Keratinocyte (primary cell): ENCODE data around the gene PRR5. TPM values are rescaled to one million over a fixed set of nuclear protein-coding genes. Genes with fewer than 3 reads are reported as not detected.

ENCODE experiments used
- DNase-seq: peaks from one replicate; pipeline ENCODE4 v3.0.0-alpha.2; 2011; ENCODE audit warnings: low read depth, missing footprints, low spot score
- FAIRE-seq: peaks from 2 replicates; lab custom pipeline; 2011; peaks lifted over from hg19 to GRCh38; lab: Jason Lieb, UNC
- H2AFZ ChIP-seq: 2 replicates; pipeline ENCODE4 v1.6.0; 2012; ENCODE audit warnings: low read length, control low read depth, inconsistent platforms; ENCODE audit not compliant: control insufficient read depth
- H3K27ac ChIP-seq: 2 replicates; pipeline ENCODE4 v1.5.1; 2011; ENCODE audit warnings: low read length; ENCODE audit not compliant: control insufficient read depth, insufficient read depth
- H3K27me3 ChIP-seq: 3 replicates; pipeline ENCODE4 v1.6.0; 2011; ENCODE audit warnings: low read length; ENCODE audit not compliant: control insufficient read depth, insufficient read depth; ENCODE audit errors: extremely low read depth
- H3K36me3 ChIP-seq, 2 experiments: 2 replicates in 1 of 2; 3 replicates in 1 of 2; pipeline ENCODE4 v1.5.1; 2011; ENCODE audit warnings: low read length in 2 of 2, mild to moderate bottlenecking in 1 of 2; ENCODE audit not compliant: control insufficient read depth in 2 of 2, insufficient read depth in 2 of 2; ENCODE audit errors: extremely low read depth in 1 of 2
- H3K4me1 ChIP-seq: 3 replicates; pipeline ENCODE4 v1.5.1; 2011; ENCODE audit warnings: low read length; ENCODE audit not compliant: control insufficient read depth, insufficient read depth; ENCODE audit errors: extremely low read depth
- H3K4me2 ChIP-seq: 3 replicates; pipeline ENCODE4 v1.6.0; 2011; ENCODE audit warnings: low read depth, low read length; ENCODE audit not compliant: control insufficient read depth, insufficient read depth; ENCODE audit errors: extremely low read depth
- H3K4me3 ChIP-seq, 3 experiments: fragments of 200-600 bp in 1 of 3; sonication (generic) in 1 of 3; 2 replicates in 2 of 3; 3 replicates in 1 of 3; pipeline ENCODE4 v1.5.1; 2011 to 2016; ENCODE audit warnings: low read length in 3 of 3, mild to moderate bottlenecking in 3 of 3, control low read depth in 2 of 3, inconsistent platforms in 1 of 3, low read depth in 1 of 3, mixed read lengths in 1 of 3, mixed run types in 1 of 3, moderate library complexity in 1 of 3; ENCODE audit not compliant: control insufficient read depth in 2 of 3, insufficient read depth in 2 of 3; ENCODE audit errors: extremely low read depth in 1 of 3
- H3K79me2 ChIP-seq: 2 replicates; pipeline ENCODE4 v1.6.0; 2012; ENCODE audit warnings: low read length; ENCODE audit not compliant: control insufficient read depth, insufficient read depth
- H3K9ac ChIP-seq: 3 replicates; pipeline ENCODE4 v1.6.0; 2011; ENCODE audit warnings: low read length; ENCODE audit not compliant: control insufficient read depth, insufficient read depth; ENCODE audit errors: extremely low read depth
- H3K9me1 ChIP-seq: 3 replicates; pipeline ENCODE4 v1.6.0; 2011; ENCODE audit warnings: low read length; ENCODE audit not compliant: control insufficient read depth, insufficient read depth; ENCODE audit errors: extremely low read depth
- H3K9me3 ChIP-seq: 2 replicates; pipeline ENCODE4 v1.5.1; 2012; ENCODE audit warnings: low read depth, low read length; ENCODE audit not compliant: control insufficient read depth
- H4K20me1 ChIP-seq: 3 replicates; pipeline ENCODE4 v1.6.0; 2011; ENCODE audit warnings: low read length; ENCODE audit not compliant: control insufficient read depth, insufficient read depth; ENCODE audit errors: extremely low read depth
- CTCF ChIP-seq, 3 experiments: IDR thresholded peaks in 1 of 3; conservative IDR thresholded peaks in 1 of 3; optimal IDR thresholded peaks in 1 of 3; 2 replicates in 2 of 3; 3 replicates in 1 of 3; pipeline versions ENCODE3 to v1.5.1; 2011; ENCODE audit warnings: low read length in 3 of 3, mild to moderate bottlenecking in 3 of 3, moderate library complexity in 2 of 3, control low read depth in 1 of 3, inconsistent platforms in 1 of 3; ENCODE audit not compliant: insufficient read depth in 2 of 3; ENCODE audit errors: extremely low read depth in 1 of 3
- EZH2 ChIP-seq: IDR thresholded peaks from one replicate; pipeline ENCODE4 v1.6.1; 2012; ENCODE audit warnings: inconsistent platforms, mild to moderate bottlenecking, low read length, moderate library complexity
- dilution Hi-C: fragments of 300-500 bp; cut with MboI; formaldehyde crosslinking; loops from one replicate; pipeline ENCODE4 v1.7.0; 2020; ENCODE audit warnings: low sequenced_read_pairs; ENCODE audit not compliant: extremely low pct_ligation_motif_present
- polyA plus RNA-seq, 5 experiments: library from polyadenylated mRNA; depleted of rRNA in 3 of 5; stranded (reverse) in 3 of 5; stranded (forward) in 1 of 5; unstranded in 1 of 5; fragments of >200 nt; gene quantifications; 1 replicate in 1 of 5; 2 replicates in 3 of 5; 3 replicates in 1 of 5; pipeline versions ENCODE4 v1.2.1 to v1.2.3, GENCODE V29; 2011 to 2012; ENCODE audit warnings: missing spikeins in 2 of 5, low read depth in 1 of 5, low replicate concordance in 1 of 5

Gene PRR5
- polyA plus RNA-seq, 1 donor (not counting 4 experiments of a cell fraction or from before 2014, with no cell fraction given), result 9.1 TPM

- dilution Hi-C loops, result no loop called here
- no peak for TF ChIP-seq CTCF (optimal IDR thresholded peaks at IDR 0.05 in 1 of 3, IDR thresholded peaks at IDR 0.05 in 1 of 3, conservative IDR thresholded peaks at IDR 0.05 in 1 of 3; ENCODE audit: extremely low read depth in 1 of 3, insufficient read depth in 2 of 3, low read length in 3 of 3)
- no peak for TF ChIP-seq EZH2
Measured at GRCh38 chr22:44722611-44723010, 20.6 kb downstream of the PRR5 start.

GRCh38 chr22:44723801-44724200 lies 21.8 kb downstream of the PRR5 start:
- TF ChIP-seq EZH2, result no peak
- dilution Hi-C loops, result no loop called here
- H4K20me1 ChIP-seq, result no peaks in the 10 kb centered on the region
- H3K4me2 ChIP-seq, result no peak overlapping the region
- no peaks in the 10 kb centered on the region for H3K27me3 ChIP-seq
- no peaks in the 10 kb centered on the region for H3K9me3 ChIP-seq
- H3K79me2 ChIP-seq, result no peaks in the 10 kb centered on the region
- H2AFZ ChIP-seq, result no peak overlapping the region
- no peak overlapping the region for H3K27ac ChIP-seq
- peaks cover 15 to 19% of the 10 kb centered on the region in 2 experiments for H3K36me3 ChIP-seq
- H3K9ac ChIP-seq, result no peak overlapping the region
- no peaks in the 10 kb centered on the region for H3K9me1 ChIP-seq
- DNase-seq (no peak), FAIRE-seq (no peak)
- no peak overlapping the region for H3K4me3 ChIP-seq
- no peaks in the 10 kb centered on the region for H3K4me1 ChIP-seq

More at GRCh38 chr22:44722611-44723010, 20.6 kb downstream of the PRR5 start:
- H3K9ac ChIP-seq, result no peak overlapping the region
- H3K9me3 ChIP-seq, result no peaks in the 10 kb centered on the region
- H3K27ac ChIP-seq, result no peak overlapping the region
- no peaks in the 10 kb centered on the region for H3K4me1 ChIP-seq
- H3K27me3 ChIP-seq, result no peaks in the 10 kb centered on the region
- H4K20me1 ChIP-seq, result no peaks in the 10 kb centered on the region
- FAIRE-seq (no peak), DNase-seq (no peak)
- no peak overlapping the region for H2AFZ ChIP-seq
- no peaks in the 10 kb centered on the region for H3K9me1 ChIP-seq
- no peak overlapping the region for H3K4me3 ChIP-seq
- peaks cover 15 to 23% of the 10 kb centered on the region in 2 experiments for H3K36me3 ChIP-seq
- H3K79me2 ChIP-seq, result no peaks in the 10 kb centered on the region
- no peak overlapping the region for H3K4me2 ChIP-seq

- H3K9me3 ChIP-seq, result no peaks in the 10 kb centered on the region
- H3K9me1 ChIP-seq, result no peaks in the 10 kb centered on the region
- no peaks in the 10 kb centered on the region for H3K27me3 ChIP-seq
- H3K9ac ChIP-seq, result no peak overlapping the region
- TF ChIP-seq EZH2, result no peak
- TF ChIP-seq CTCF (optimal IDR thresholded peaks at IDR 0.05 in 1 of 3, IDR thresholded peaks at IDR 0.05 in 1 of 3, conservative IDR thresholded peaks at IDR 0.05 in 1 of 3; ENCODE audit: extremely low read depth in 1 of 3, insufficient read depth in 2 of 3, low read length in 3 of 3), result no peak
- peaks cover 15 to 19% of the 10 kb centered on the region in 2 experiments for H3K36me3 ChIP-seq
- H2AFZ ChIP-seq, result no peak overlapping the region
- no peak for FAIRE-seq
- dilution Hi-C loops, result no loop called here
- H3K4me3 ChIP-seq, result no peak overlapping the region
- no peaks in the 10 kb centered on the region for H3K4me1 ChIP-seq
- no peak overlapping the region for H3K27ac ChIP-seq
- no peaks in the 10 kb centered on the region for H3K79me2 ChIP-seq
- no peaks in the 10 kb centered on the region for H4K20me1 ChIP-seq
- DNase-seq, result no peak
- no peak overlapping the region for H3K4me2 ChIP-seq
Measured at GRCh38 chr22:44724416-44724815, 22.4 kb downstream of the PRR5 start.
